HCT116 (cell line): ENCODE data around the gene ROMO1.

ENCODE experiments used
- EZH2 ChIP-seq: fragments of 200-600 bp; sonication (generic); IDR thresholded peaks from 2 replicates; pipeline ENCODE4 v1.6.1; 2017; ENCODE audit warnings: antibody characterized with exemption, mixed run types
- FOSL1 ChIP-seq: IDR thresholded peaks from 2 replicates; pipeline ENCODE4 v1.6.1; 2012; ENCODE audit warnings: low read depth
- MAX ChIP-seq: IDR thresholded peaks from 2 replicates; pipeline ENCODE4 v1.6.1; 2012
- POLR2A ChIP-seq: IDR thresholded peaks from 2 replicates; pipeline ENCODE4 v1.7.0; 2011; ENCODE audit warnings: borderline replicate concordance; ENCODE audit not compliant: insufficient read depth, insufficient read length; ENCODE audit errors: extremely low read depth
- POLR2AphosphoS5 ChIP-seq: IDR thresholded peaks from 2 replicates; pipeline ENCODE4 v1.6.1; 2011; ENCODE audit warnings: mild to moderate bottlenecking, low read depth, low read length, moderate library complexity
- REST ChIP-seq: IDR thresholded peaks from 2 replicates; pipeline ENCODE4 v1.6.1; 2012; ENCODE audit warnings: low read depth
- SIN3A ChIP-seq: IDR thresholded peaks from 2 replicates; pipeline ENCODE4 v1.6.1; 2012; ENCODE audit warnings: low read depth
- TF ChIP-seq, protein P1 (sequence below), 3 experiments: fragments of 200-600 bp in 1 of 3; sonication (generic) in 1 of 3; IDR thresholded peaks in 2 of 3; conservative IDR thresholded peaks in 1 of 3; 2 replicates each; pipeline ENCODE4 v1.5.1; 2012 to 2017; ENCODE audit warnings: low read depth in 2 of 3, low read length in 2 of 3, antibody characterized with exemption in 1 of 3, borderline replicate concordance in 1 of 3, control low read depth in 1 of 3, mild to moderate bottlenecking in 1 of 3, mixed read lengths in 1 of 3, mixed run types in 1 of 3, moderate library complexity in 1 of 3; ENCODE audit not compliant: insufficient read depth in 1 of 3

DNA sequence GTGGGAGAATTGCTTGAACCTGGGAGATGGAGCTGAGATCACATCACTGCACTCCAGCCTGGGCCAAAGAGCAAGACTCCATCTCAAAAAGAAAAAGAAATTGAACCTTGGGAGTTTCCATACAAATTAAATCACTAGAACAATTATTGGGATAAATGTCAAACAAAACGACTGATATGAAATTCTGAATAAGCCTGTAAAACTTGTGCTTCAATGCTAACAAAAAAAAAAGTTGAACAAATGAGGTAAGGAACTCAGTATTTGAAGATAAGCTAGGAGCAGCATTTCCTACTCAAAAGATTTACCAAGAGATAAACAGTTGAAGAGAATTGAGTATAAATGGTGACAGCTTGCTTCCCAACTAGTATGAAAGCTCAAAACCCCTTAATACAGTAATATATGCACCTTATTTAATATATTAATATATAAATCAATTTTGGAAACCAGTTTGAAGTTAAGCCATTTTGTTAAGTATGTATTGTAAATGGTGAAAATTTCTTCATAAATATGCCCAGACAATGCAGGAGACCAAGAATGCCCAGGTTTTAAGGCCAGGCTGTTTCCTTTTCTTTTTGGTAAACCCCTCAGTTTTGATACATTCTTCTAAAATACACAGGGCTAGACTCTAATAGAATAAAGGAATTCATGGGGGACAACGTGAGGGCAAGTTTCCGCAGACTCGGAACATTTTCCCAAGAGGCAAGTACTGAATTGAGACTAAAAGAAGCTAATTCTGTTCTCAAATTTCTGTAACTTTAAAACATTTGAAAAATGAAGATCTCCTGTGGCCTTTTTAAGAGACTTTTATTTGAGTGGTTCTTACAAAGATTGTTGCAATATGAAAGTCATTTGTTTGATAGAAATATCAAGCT is 3.9 kb downstream of the ROMO1 start:
- TF ChIP-seq, protein P1, sequence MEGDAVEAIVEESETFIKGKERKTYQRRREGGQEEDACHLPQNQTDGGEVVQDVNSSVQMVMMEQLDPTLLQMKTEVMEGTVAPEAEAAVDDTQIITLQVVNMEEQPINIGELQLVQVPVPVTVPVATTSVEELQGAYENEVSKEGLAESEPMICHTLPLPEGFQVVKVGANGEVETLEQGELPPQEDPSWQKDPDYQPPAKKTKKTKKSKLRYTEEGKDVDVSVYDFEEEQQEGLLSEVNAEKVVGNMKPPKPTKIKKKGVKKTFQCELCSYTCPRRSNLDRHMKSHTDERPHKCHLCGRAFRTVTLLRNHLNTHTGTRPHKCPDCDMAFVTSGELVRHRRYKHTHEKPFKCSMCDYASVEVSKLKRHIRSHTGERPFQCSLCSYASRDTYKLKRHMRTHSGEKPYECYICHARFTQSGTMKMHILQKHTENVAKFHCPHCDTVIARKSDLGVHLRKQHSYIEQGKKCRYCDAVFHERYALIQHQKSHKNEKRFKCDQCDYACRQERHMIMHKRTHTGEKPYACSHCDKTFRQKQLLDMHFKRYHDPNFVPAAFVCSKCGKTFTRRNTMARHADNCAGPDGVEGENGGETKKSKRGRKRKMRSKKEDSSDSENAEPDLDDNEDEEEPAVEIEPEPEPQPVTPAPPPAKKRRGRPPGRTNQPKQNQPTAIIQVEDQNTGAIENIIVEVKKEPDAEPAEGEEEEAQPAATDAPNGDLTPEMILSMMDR (IDR thresholded peaks at IDR 0.05 in 2 of 3, conservative IDR thresholded peaks at IDR 0.05 in 1 of 3; ENCODE audit: borderline replicate concordance in 1 of 3, insufficient read depth in 1 of 3, low read depth in 2 of 3, low read length in 2 of 3) = no peak
- no peak for TF ChIP-seq SIN3A
- no peak for TF ChIP-seq MAX
- no peak for TF ChIP-seq POLR2A
- TF ChIP-seq FOSL1 = no peak
- no peak for TF ChIP-seq REST
- no peak for TF ChIP-seq POLR2AphosphoS5
- TF ChIP-seq EZH2 = no peak
